ENCODE results near the gene STXBP1. TPM values are rescaled to one million over a fixed set of nuclear protein-coding genes. Genes with fewer than 3 reads are reported as not detected.
"Not testable (repeated sequence)": the region's sequence is repeated elsewhere in the genome, so short reads cannot be mapped to it uniquely, and the experiment has no call there.

The STXBP1 gene
- total RNA-seq, 2 donors from 2014 or later: 32.2 to 47.6 TPM

DNA sequence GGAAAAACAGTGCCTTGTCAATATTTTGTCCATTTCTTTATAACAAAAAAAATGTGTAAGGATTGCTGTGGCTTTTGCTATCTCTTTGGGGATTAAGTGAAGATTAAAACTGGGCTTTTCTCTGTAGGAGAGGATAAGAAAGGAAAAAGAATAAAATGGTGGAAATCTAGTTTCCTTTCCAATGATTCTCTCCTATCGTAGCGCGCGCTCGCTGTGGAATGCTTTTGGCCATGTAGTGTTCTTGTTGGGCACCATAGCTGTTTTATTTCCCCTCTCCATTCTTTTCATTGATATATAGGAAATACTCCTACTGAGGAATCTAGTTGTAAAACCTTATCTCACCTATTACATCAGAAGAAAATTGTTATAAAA, 1.5 kb downstream of the STXBP1 start:
- H3K27ac ChIP-seq: peak overlapping the region; percentile 86 to 89
- no peak for TF ChIP-seq POLR2AphosphoS5 (IDR thresholded peaks at IDR 0.05)
- no peak for TF ChIP-seq CTCF (IDR thresholded peaks at IDR 0.05)
- no peak for TF ChIP-seq POLR2A (IDR thresholded peaks at IDR 0.05)
- H3K4me3 ChIP-seq: peak overlapping the region; percentile 81 to 98
- DNase-seq (ENCODE audit: low spot score): no peak
- no peaks in the 10 kb centered on the region for H3K9me3 ChIP-seq
- WGBS: 60% methylated on average over 5 of the region's 5 CpGs
- no peaks in the 10 kb centered on the region for H3K27me3 ChIP-seq (replicated peaks; ENCODE audit: insufficient read depth)
- no peaks in the 10 kb centered on the region for H3K4me1 ChIP-seq (replicated peaks)
- intact Hi-C loops (cut with DNase I): loop anchor here (5.0 kb wide), 2 partner anchors 104 to 304 kb away; partner anchors contain the start of genes PTRH1, ST6GALNAC4 and TTC16
- H3K36me3 ChIP-seq: no peaks in the 10 kb centered on the region

GRCh38 chr9:127614961-127615360, 2.9 kb downstream of the STXBP1 start:
- Histone ChIP-seq H3K4me3 (no peak overlapping the region), H3K27me3 (replicated peaks; ENCODE audit: insufficient read depth) (no peaks in the 10 kb centered on the region), H3K9me3 (no peaks in the 10 kb centered on the region), H3K36me3 (no peaks in the 10 kb centered on the region), H3K4me1 (replicated peaks) (no peaks in the 10 kb centered on the region), H3K27ac (no peak overlapping the region)
- no peak for TF ChIP-seq POLR2AphosphoS5 (IDR thresholded peaks at IDR 0.05)
- intact Hi-C loops (cut with DNase I): loop anchor here (5.0 kb wide), 2 partner anchors 102 to 302 kb away; partner anchors contain the start of genes PTRH1, ST6GALNAC4 and TTC16
- DNase-seq (ENCODE audit: low spot score): no peak
- WGBS: 94% methylated on average over 3 of the region's 3 CpGs

GRCh38 chr9:127621339-127621970, 9.4 kb downstream of the STXBP1 start:
- intact Hi-C loops (cut with DNase I); H3K36me3 ChIP-seq; H3K9me3 ChIP-seq; H3K27me3 ChIP-seq (replicated peaks; ENCODE audit: insufficient read depth); DNase-seq (ENCODE audit: low spot score); H3K4me1 ChIP-seq (replicated peaks); H3K27ac ChIP-seq; H3K4me3 ChIP-seq: not testable (repeated sequence)
- 93% methylated on average over 10 of the region's 10 CpGs for WGBS

DNA sequence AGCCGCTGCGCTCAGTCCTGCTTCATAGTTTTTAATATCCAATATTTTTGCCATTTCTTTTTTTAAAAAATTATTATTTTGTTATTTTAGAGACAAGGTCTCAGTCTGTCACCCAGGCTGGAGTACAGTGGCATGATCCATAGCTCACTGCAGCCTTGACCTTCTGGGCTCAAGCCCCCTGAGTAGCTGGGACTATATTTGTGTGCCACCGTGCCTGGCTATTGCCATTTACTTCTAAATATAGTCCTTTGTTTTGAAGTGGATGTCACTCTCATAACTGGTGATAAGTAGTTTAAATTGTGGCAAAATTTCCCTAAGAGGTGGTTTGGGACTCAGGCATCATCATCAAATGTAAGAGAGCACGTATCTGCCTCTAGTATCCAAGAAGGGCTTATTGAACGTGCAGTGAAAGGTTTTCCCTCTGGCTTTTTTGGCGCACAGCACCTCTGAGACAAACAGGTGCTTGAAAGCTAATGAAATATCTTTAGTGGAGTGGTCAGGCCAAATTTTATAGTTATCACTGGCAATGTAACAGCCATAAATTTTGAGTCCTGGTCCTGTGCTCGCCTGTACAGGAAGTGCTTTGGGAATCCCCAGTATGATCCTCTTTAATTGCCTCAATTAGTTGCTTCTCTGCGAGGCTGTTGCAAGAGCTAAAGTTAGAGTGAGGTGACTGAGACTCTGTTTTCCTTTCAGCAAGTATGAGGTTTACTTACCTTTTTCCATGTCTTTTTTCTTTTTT, 14.8 kb downstream of the STXBP1 start:
- Histone ChIP-seq H3K36me3 (no peaks in the 10 kb centered on the region), H3K9me3 (no peaks in the 10 kb centered on the region), H3K27ac (no peak overlapping the region), H3K27me3 (replicated peaks; ENCODE audit: insufficient read depth) (no peaks in the 10 kb centered on the region), H3K4me1 (replicated peaks) (no peaks in the 10 kb centered on the region), H3K4me3 (no peak overlapping the region)
- DNase-seq (ENCODE audit: low spot score): no peak
- WGBS: 42% methylated on average over 8 of the region's 8 CpGs
- intact Hi-C loops (cut with DNase I): no loop called here
- TF ChIP-seq POLR2A (IDR thresholded peaks at IDR 0.05): no peak
- TF ChIP-seq CTCF (IDR thresholded peaks at IDR 0.05): no peak
- no peak for TF ChIP-seq POLR2AphosphoS5 (IDR thresholded peaks at IDR 0.05)

GRCh38 chr9:127627494-127627855, 15.4 kb downstream of the STXBP1 start:
- no peak for DNase-seq (ENCODE audit: low spot score)
- Histone ChIP-seq H3K4me1 (replicated peaks) (no peaks in the 10 kb centered on the region), H3K36me3 (no peaks in the 10 kb centered on the region), H3K4me3 (no peak overlapping the region), H3K27me3 (replicated peaks; ENCODE audit: insufficient read depth) (no peaks in the 10 kb centered on the region), H3K27ac (no peak overlapping the region), H3K9me3 (no peaks in the 10 kb centered on the region)
- 68% methylated on average over 2 of the region's 2 CpGs for WGBS
- intact Hi-C loops (cut with DNase I): no loop called here
- TF ChIP-seq CTCF (IDR thresholded peaks at IDR 0.05) (no peak), POLR2AphosphoS5 (IDR thresholded peaks at IDR 0.05) (no peak), POLR2A (IDR thresholded peaks at IDR 0.05) (no peak)
